ENCODE data around the gene EDC3.

DNA sequence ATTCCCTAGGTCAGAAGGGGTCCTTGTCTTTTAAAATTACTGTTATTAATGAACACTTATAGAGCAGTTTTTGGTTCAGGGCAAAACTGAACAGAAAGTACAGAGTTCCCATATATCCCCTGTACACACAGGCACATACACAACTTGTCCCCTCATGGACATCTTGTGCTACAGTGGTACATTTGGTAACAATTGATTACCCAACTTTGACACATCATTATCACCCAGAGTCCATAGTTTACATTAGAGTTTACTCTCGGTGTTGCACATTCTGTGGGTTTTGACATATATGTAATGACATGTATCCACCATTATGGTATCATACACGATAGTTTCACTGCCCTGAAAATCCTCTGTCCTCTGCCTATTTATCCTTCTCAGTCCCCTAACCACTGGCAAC is 984 bp upstream of the EDC3 start:
- TF ChIP-seq POLR2A (IDR thresholded peaks at IDR 0.05; ENCODE audit: borderline replicate concordance, extremely low read depth, insufficient read depth, insufficient read length) (no peak), SRF (IDR thresholded peaks at IDR 0.05; ENCODE audit: low read depth) (no peak), JUND (IDR thresholded peaks at IDR 0.05) (no peak), MAX (IDR thresholded peaks at IDR 0.05) (no peak), EZH2 (IDR thresholded peaks at IDR 0.05) (no peak), ZNF274 (IDR thresholded peaks at IDR 0.05; ENCODE audit: low read depth, low read length) (no peak), ZFX (IDR thresholded peaks at IDR 0.05) (no peak), POLR2AphosphoS5 (IDR thresholded peaks at IDR 0.05; ENCODE audit: low read depth, low read length) (no peak), EGR1 (IDR thresholded peaks at IDR 0.05; ENCODE audit: low read depth) (no peak), SIN3A (IDR thresholded peaks at IDR 0.05; ENCODE audit: low read depth) (no peak)
- TF ChIP-seq, protein P1, sequence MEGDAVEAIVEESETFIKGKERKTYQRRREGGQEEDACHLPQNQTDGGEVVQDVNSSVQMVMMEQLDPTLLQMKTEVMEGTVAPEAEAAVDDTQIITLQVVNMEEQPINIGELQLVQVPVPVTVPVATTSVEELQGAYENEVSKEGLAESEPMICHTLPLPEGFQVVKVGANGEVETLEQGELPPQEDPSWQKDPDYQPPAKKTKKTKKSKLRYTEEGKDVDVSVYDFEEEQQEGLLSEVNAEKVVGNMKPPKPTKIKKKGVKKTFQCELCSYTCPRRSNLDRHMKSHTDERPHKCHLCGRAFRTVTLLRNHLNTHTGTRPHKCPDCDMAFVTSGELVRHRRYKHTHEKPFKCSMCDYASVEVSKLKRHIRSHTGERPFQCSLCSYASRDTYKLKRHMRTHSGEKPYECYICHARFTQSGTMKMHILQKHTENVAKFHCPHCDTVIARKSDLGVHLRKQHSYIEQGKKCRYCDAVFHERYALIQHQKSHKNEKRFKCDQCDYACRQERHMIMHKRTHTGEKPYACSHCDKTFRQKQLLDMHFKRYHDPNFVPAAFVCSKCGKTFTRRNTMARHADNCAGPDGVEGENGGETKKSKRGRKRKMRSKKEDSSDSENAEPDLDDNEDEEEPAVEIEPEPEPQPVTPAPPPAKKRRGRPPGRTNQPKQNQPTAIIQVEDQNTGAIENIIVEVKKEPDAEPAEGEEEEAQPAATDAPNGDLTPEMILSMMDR (IDR thresholded peaks at IDR 0.05 in 2 of 3, conservative IDR thresholded peaks at IDR 0.05 in 1 of 3; ENCODE audit: borderline replicate concordance in 1 of 3, insufficient read depth in 1 of 3, low read depth in 2 of 3, low read length in 2 of 3), result no peak
